Testis (tissue), 3 donors: ENCODE results near the gene MED27. TPM values are rescaled to one million over a fixed set of nuclear protein-coding genes. Genes with fewer than 3 reads are reported as not detected.

ENCODE experiments used
- DNase-seq: peaks from one replicate; pipeline ENCODE4 v3.0.0-alpha.2; 2019
- H3K27ac ChIP-seq, 2 donors: fragments of 200-600 bp; sonication (generic); one replicate each; pipeline ENCODE4 v1.5.1; 2019
- H3K27me3 ChIP-seq: fragments of 200-600 bp; sonication (generic); one replicate; pipeline ENCODE4 v1.5.1; 2019
- H3K36me3 ChIP-seq: fragments of 200-600 bp; sonication (generic); one replicate; pipeline ENCODE4 v1.5.1; 2017; ENCODE audit warnings: low read depth; ENCODE audit errors: missing control alignments
- H3K4me1 ChIP-seq: fragments of 200-600 bp; sonication (generic); one replicate; pipeline ENCODE4 v1.5.1; 2019
- H3K4me3 ChIP-seq, 2 donors: fragments of 200-600 bp; sonication (generic); one replicate each; pipeline ENCODE4 v1.5.1; 2017 to 2019
- H3K9me3 ChIP-seq: fragments of 200-600 bp; sonication (generic); one replicate; pipeline ENCODE4 v1.5.1; 2017
- POLR2A ChIP-seq: fragments of 450-650 bp; IDR thresholded peaks from one replicate; pipeline ENCODE4 v1.6.1; 2017; ENCODE audit warnings: antibody characterized with exemption, mild to moderate bottlenecking, moderate library complexity
- WGBS, 2 donors: methylation state at CpG; one replicate each; pipeline ENCODE4 v1.1.5; 2018; 5-methylcytosine and 5-hydroxymethylcytosine counted together
- intact Hi-C: fragments of 100-400 bp; cut with DNase I; formaldehyde crosslinking; loops from one replicate; pipeline ENCODE4 v1.15.1; 2023; ENCODE audit warnings: low total_unique reads
- polyA plus RNA-seq: library from polyadenylated mRNA; stranded (reverse); fragments of 350-450 nt; fragmentation: Illumina TruSeq; extraction: RNeasy Lipid Tissue Mini Kit (QIAGEN cat#74804); gene quantifications from one replicate; pipeline ENCODE4 v1.2.3, GENCODE V29; 2014; ENCODE audit warnings: low read depth, low replicate concordance; ENCODE audit not compliant: insufficient read depth
- total RNA-seq, 2 donors: library from RNA; depleted of rRNA; stranded (reverse); fragments of >200 nt; gene quantifications; one replicate each; pipeline ENCODE4 v1.2.3, GENCODE V29; 2016
- TF ChIP-seq, protein P1 (sequence below), 3 experiments: fragments of 450-650 bp in 2 of 3; fragments of 200-600 bp in 1 of 3; sonication (generic) in 1 of 3; IDR thresholded peaks; one replicate each; pipeline ENCODE4 v1.5.1; 2016 to 2019; ENCODE audit warnings: antibody characterized with exemption in 3 of 3, mild to moderate bottlenecking in 2 of 3, moderate library complexity in 1 of 3

MED27 gene
- total and polyA plus RNA-seq, 3 donors from 2014 or later, result 30.7 to 45.0 (median 33.7) TPM

DNA sequence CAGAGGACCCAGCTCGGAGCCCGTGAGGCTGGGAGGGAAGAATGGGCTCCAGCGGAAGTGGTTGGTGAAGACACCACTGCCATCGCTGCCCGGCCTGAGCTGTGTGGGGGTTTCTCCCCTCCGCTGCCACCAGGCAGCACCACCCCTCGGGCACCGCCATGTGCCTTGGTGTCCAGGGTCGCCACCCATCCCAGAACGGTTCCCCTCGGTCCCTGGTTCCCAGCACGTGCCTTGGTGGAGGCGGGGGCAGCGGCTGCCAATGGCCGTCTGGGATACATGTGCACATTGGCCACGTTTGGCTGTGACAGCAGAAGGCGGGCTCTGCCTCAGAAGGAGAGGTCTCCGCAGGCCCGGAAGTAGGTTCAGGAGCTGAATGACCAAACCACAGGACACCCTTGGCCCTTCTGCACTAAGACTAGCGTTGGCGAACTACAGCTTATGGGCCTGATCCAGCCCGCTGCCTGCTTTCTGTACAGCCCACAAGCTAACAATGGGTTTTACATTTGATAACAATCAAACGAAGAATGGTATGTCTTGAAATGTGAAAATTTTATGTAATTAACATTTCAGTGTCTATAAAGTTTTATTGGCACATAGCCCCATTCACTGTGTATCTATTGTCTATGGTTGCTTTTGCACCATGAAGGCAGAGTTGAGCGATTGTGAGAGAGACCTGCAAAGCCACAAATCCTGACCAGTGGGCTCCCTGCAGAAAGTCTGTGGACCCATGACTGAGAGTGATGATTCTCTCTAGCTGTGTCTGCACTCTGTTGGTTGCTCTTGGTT lies 248.1 kb downstream of the MED27 start:
- no peaks in the 10 kb centered on the region for H3K36me3 ChIP-seq
- no peak for DNase-seq
- 86 to 88% methylated on average over 12 to 24 of the region's 24 CpGs for WGBS, 2 donors
- H3K4me1 ChIP-seq, result no peaks in the 10 kb centered on the region
- H3K9me3 ChIP-seq, result no peaks in the 10 kb centered on the region
- intact Hi-C loops, result no loop called here
- no peak overlapping the region for H3K4me3 ChIP-seq
- no peak overlapping the region for H3K27ac ChIP-seq
- TF ChIP-seq, protein P1, sequence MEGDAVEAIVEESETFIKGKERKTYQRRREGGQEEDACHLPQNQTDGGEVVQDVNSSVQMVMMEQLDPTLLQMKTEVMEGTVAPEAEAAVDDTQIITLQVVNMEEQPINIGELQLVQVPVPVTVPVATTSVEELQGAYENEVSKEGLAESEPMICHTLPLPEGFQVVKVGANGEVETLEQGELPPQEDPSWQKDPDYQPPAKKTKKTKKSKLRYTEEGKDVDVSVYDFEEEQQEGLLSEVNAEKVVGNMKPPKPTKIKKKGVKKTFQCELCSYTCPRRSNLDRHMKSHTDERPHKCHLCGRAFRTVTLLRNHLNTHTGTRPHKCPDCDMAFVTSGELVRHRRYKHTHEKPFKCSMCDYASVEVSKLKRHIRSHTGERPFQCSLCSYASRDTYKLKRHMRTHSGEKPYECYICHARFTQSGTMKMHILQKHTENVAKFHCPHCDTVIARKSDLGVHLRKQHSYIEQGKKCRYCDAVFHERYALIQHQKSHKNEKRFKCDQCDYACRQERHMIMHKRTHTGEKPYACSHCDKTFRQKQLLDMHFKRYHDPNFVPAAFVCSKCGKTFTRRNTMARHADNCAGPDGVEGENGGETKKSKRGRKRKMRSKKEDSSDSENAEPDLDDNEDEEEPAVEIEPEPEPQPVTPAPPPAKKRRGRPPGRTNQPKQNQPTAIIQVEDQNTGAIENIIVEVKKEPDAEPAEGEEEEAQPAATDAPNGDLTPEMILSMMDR (IDR thresholded peaks at IDR 0.05), result no peak
- no peak for TF ChIP-seq POLR2A
- no peaks in the 10 kb centered on the region for H3K27me3 ChIP-seq

DNA sequence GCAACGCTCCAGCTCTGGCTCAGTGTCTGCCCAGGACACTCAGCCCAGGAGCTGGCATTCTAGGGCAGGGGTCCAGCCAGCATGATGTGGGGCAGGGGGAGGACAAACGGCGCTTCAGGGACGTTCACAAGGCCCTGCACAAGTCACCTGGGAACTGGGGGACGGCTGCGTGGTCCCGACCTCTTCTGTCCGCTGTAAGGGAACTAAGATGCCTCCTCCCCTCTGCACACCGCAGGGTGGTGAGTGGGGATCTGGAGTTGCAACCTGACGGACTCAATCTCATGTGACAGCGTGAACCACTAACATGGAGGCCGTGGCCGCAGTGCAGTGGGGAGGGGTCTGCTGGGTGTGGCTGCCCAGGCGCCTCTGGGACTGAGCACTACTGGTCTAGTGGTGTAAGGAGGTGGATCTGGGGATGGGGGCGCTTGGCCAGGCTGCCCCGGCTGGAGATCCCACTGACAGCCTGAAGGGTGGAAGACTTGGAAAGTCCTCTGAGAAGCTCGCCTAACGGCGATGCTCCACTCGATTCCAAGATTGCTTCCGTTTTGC lies 251.8 kb downstream of the MED27 start:
- Histone ChIP-seq H3K27me3 (no peaks in the 10 kb centered on the region), H3K36me3 (no peaks in the 10 kb centered on the region), H3K9me3 (no peaks in the 10 kb centered on the region), H3K4me1 (no peaks in the 10 kb centered on the region), H3K4me3 (no peak overlapping the region), H3K27ac (no peak overlapping the region)
- WGBS, 2 donors, result 81 to 85% methylated on average over 21 of the region's 21 CpGs
- DNase-seq, result no peak
- no peak for TF ChIP-seq POLR2A
- TF ChIP-seq, protein P1 (IDR thresholded peaks at IDR 0.05), result no peak
- intact Hi-C loops, result no loop called here

DNA sequence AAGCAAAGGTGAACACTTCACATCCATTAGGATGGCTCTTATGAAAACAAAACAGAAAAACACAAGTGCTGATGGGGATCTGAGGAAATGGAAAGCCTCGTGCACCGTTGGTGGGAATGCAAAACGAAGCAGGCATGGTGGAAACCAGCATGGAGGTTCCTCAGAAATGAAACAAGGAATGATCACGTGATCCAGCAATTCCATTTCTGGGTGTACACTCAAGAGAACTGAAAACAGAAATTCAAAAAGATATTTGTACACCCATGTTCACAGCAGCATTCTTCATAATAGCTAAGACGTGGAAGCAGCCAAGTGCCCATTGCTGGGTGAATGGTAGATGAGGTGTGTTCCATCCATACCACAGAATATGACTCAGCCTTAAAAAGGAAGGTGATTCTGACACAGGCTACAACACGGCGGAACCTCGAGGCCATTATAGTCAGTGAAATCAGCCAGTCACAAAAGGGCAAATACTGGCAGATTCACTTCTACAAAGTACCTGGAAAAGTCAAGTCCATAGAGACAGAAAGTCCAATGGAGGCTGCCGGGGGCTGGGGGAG lies 252.6 kb downstream of the MED27 start:
- 78 to 81% methylated on average over 9 of the region's 9 CpGs for WGBS, 2 donors
- Histone ChIP-seq H3K9me3 (no peaks in the 10 kb centered on the region), H3K27ac (no peak overlapping the region), H3K4me1 (no peaks in the 10 kb centered on the region), H3K27me3 (no peaks in the 10 kb centered on the region), H3K4me3 (no peak overlapping the region), H3K36me3 (no peaks in the 10 kb centered on the region)
- intact Hi-C loops, result no loop called here
- TF ChIP-seq POLR2A, result no peak
- TF ChIP-seq, protein P1 (IDR thresholded peaks at IDR 0.05), result no peak
- no peak for DNase-seq

DNA sequence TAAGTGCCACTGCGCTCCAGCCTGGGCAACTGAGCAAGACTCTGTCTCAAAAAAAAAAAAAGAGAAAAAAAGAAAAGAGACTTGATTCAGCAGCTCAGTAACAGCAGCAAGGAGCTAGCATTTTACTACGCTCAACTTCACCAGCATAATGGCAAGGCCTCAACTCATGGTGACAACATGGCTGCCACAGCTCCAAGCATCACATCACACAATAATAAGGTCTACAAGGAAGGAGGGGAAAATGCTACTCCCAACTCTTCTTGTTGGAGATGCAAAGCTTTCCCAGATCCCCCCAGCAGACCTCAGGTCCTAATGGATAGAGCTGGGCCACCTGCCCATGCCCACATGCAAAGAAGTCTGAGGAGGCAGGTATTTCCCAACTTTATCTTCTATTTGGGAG lies 253.6 kb downstream of the MED27 start:
- no peaks in the 10 kb centered on the region for H3K9me3 ChIP-seq
- intact Hi-C loops, result no loop called here
- H3K27ac ChIP-seq, result no peak overlapping the region
- H3K36me3 ChIP-seq, result no peaks in the 10 kb centered on the region
- TF ChIP-seq, protein P1 (IDR thresholded peaks at IDR 0.05), result no peak
- TF ChIP-seq POLR2A, result no peak
- DNase-seq, result no peak
- no peak overlapping the region for H3K4me3 ChIP-seq
- whole genome bisulfite sequencing, 2 donors, result 90 to 96% methylated on average over 2 of the region's 2 CpGs
- no peaks in the 10 kb centered on the region for H3K27me3 ChIP-seq
- no peaks in the 10 kb centered on the region for H3K4me1 ChIP-seq
